Activated gamma-delta T cell treated with Interleukin-2 at 50 U/mL for 16 hours (primary cell): ENCODE results near the gene ABAT.
"Not testable (repeated sequence)": the region's sequence is repeated elsewhere in the genome, so short reads cannot be mapped to it uniquely, and the experiment has no call there.

Source experiments
- DNase-seq: peaks from one replicate; pipeline ENCODE4 v3.0.0-alpha.2; 2020

ABAT gene

DNA sequence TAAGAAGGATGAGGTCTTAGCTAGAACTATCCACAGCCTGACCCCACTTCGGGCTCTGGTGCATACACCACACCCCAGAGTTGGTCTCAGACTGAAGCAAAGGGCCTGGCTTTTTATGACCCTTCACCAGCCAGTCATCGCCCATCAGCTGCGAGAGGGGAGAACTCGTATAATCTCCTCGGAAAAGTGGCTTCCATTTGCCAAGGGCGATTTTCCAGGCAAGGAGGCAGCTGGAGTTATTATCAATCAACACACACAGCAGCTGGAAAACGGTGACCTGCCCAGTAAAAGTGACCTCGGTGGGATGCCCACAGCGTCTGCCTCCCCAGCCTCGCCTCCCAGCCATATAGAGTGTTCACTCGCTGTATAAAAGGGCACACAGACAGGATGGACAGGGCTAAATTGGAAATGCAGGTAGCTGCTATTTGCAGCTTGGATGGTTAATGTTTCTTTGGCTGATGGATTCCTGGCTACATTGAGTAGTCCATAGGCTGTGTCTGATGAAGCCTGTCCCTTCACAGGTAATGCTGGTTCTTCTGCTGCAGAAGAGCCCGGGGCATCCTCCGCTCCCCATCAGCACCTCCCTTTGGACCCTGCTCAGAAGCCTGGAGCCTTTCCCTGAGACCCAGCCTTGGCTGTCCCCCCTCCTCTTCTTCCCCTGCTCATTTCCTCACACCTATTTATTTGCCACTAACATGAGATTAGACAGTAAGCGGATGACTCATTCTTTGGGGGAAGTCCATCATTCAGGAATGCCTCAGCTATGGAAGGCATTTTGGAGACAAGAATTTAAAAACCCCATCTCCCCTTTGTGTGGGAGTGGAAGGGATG is 77.3 kb downstream of the ABAT start:
- DNase-seq: no peak

DNA sequence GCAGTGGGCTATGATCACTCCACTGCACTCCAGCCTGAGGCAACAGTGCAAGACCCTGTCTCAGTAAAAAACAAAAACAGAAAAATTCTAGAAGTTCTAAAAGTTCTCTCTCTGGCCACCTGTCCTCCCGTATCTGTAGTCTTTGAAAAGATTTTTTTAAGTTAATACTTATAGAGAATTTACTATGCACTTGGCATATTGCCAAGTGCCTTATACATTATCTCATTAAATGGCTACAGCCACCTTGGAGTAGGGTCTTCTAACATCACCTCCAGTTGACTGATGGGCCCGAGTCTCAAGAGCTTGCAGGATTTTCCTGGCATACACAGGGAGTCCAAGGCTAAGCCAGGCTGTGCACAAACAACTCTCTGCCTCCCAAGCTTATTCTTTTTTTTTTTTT is 78.3 kb downstream of the ABAT start:
- no peak for DNase-seq

GRCh38 chr16:8753416-8754054 is 79.1 kb downstream of the ABAT start:
- no peak for DNase-seq

DNA sequence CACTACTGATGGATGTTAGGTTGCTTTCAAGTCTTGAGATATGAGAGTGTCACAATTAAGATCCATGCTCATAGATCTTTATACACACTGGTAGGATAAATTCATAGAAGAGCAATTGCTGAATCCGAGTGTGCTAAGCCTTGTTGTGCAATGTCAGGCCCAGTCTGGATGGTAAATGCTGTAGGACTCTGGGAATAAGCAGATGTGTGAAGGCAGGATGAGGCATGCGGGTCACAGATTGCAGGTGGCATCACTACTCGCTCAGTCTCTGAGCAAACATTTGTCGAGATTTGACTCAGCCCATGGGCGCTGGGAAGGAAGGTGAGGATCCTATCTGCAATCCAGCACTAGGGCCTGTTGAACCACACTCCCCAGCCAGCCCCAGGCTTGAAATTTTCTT is 82.3 kb downstream of the ABAT start:
- no peak for DNase-seq

DNA sequence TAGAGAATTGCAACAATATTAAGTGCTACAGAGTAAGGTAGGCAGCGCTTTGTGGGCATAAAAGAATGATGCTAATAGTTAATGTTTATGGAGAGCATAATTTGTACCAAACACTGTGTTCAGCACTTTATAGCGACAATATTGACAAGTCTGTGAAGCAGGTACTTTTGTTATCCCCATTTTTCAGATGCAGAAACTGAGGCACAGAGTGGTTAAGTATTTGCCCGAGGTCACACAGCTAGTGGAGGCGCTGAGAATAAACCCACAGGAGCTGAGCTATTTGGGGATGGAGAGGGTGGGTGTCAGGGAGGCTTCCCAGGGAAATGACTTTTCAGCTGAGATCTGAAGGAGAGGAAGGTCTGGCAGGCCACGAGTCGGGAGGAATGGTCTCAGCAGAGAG is 83.6 kb downstream of the ABAT start:
- no peak for DNase-seq

DNA sequence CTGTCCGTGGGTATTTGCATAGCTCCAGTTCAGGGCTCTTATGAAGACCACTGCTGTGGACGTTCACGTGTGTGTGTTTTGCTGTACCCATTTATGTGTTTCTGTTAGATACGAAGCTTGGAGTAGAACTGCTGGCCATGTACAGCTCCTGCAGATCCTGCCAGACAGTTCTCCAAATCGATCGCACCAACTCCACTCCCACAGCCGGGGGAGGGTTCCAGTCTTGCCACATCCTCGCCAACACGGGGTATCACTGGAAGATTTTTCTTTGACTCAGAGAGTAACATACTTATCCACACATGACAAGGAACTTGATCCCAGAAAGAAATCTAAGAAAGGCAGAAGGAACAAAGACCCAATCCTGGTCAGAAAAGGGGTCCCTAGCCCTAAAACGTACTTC is 85.6 kb downstream of the ABAT start:
- DNase-seq: no peak

DNA sequence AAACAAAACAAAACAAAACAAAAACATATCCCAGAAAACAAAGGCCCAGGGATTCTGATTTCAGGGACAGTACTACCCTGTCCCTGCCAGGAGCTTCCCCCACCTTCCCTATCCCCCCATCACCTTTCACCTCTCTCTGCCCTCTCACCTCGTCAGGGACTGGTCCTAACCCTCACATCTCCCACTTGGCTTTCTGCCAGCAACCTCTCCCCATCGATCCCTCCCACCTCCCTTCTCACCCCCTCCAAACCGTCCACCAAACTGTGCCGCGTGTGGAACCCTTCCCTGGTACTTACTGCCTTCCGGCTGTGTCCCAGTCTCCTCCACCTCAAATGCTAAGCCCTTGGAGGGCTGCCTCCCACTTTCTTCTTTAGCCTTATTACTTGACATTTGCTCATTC is 86.7 kb downstream of the ABAT start:
- DNase-seq: no peak

- DNase-seq: no peak
These were observed 87.8 kb downstream of the ABAT start for GRCh38 chr16:8762254-8762653.

DNA sequence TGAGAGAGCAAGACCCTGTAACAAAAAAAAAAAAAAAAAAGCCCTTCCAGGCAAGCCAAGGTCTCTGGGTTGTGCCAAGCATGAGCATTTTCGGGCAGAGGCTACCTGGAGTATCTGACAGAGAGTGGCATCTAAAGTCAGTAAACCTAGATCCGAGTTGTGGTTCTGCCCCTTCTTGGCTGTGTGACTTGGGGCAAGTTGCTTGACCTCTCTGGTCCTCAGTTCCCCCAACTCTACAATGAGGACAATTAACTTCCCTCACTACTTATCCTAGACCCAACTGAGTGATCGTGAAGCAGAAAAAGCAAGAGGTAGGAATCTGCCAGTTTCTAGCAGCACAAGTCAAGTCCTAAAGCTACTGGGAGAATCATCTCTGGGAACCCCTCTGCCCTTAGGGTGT is 88.7 kb downstream of the ABAT start:
- no peak for DNase-seq

- no peak for DNase-seq
These were observed 89.5 kb downstream of the ABAT start for GRCh38 chr16:8763899-8764298.

DNA sequence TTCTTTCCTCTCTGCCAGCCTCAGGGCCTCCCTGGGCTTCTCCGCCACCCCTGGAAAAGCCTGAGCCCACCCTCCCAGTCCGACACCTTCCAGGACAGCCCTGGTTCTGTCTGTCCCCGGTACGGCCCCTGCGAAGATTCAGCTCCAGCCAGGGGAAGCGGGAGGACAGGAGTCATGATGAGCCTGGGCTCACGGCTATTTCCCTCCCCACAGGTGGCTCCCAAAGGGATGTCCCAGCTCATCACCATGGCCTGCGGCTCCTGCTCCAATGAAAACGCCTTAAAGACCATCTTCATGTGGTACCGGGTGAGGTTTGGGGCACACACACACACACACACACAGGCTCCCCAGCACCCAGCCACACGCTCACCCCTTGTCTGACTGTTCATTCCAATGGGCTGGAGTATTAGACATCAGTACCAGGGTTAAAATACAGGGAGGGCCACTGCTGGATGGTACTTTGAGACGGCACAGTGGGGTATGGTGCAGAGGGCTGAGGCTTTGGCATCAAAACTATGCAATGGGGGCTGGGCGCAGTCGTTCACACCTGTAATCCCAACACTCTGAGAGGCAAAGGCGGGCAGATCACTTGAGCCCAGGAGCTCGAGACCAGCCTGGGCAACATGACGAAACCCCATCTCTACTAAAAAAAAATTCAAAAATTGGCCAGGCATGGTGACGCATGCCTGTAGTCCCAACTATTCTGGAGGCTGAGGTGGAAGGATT is 90.3 kb downstream of the ABAT start:
- no peak for DNase-seq

DNA sequence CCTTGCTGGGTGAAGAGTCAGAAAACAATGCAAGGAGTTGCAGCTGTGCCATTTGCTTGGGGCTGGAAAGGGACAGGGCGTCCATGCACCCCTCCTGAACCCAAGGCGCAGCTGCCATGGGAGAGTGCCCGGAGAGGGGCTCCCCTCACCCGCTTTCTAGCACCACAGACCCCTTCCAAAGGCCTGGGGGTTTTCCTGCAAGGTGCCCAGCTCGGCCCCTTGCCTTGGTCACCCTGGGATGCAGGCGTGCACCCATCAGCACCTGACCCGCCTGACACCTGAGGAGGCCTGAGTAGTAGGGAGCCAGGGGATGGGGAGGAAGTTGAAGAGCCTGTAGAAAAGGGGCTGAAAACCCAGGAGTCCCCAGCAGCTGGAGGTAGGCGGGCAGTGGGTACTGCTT is 92.8 kb downstream of the ABAT start:
- no peak for DNase-seq

- DNase-seq: no peak
These were observed 93.9 kb downstream of the ABAT start for GRCh38 chr16:8768283-8768682.

DNA sequence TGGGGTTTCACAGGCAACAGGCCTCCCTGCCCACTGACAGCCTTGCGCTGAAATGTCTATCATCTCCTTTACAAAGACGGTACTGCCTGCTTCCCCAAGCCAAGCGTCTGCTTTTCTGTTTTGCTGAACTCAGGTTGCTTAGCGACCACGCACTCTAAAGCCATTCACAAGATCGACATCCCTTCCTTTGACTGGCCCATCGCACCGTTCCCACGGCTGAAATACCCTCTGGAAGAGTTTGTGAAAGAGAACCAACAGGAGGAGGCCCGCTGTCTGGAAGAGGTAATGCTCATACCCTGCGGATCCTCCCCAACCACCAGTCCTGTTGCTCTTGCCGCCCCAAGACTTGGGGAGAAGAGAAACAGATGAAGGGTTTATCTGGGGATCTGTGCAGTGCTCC is 94.3 kb downstream of the ABAT start:
- no peak for DNase-seq

- no peak for DNase-seq
These were observed 99.1 kb downstream of the ABAT start for GRCh38 chr16:8773537-8773936.

GRCh38 chr16:8774208-8774607 is 99.8 kb downstream of the ABAT start:
- DNase-seq: no peak

DNA sequence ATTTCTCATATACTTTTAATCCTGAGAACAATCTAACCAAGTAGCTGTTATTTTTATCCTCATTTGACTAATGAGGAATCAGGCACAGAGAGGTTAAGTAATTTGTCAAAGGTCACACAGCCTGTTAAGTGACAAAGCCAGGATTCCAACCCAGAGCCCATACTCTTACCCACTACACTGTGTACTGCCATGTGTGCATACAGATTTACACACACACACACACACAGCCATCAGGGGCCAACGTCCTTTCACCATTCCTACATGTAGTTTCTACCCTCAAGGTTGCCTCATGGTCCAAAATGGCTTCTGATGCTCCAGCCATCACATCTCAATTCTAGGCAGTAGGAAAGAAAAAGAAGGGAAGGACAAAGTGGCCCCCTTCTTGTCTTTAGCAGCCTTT is 100.9 kb downstream of the ABAT start:
- no peak for DNase-seq

- DNase-seq: no peak
These were observed 101.7 kb downstream of the ABAT start for GRCh38 chr16:8776129-8776584.

DNA sequence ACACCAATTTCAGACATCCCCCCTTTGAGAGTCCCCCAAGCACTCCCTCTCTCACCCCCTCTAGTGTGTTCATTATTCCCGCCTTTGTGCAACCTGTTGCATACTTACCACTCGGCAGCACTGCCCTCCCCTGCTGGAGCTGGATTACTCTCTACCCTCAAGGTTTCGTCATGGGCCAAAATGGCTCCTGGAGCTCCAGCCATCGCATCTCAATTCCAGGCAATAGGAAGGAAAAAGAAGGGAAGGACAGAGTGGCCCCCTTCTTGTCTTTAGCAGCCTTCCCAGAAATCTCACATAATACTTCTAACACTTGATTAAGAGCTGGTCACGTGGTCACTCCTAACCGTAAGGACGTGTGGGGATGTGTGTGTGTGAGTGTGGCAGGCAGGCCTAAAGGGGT is 102.8 kb downstream of the ABAT start:
- no peak for DNase-seq

DNA sequence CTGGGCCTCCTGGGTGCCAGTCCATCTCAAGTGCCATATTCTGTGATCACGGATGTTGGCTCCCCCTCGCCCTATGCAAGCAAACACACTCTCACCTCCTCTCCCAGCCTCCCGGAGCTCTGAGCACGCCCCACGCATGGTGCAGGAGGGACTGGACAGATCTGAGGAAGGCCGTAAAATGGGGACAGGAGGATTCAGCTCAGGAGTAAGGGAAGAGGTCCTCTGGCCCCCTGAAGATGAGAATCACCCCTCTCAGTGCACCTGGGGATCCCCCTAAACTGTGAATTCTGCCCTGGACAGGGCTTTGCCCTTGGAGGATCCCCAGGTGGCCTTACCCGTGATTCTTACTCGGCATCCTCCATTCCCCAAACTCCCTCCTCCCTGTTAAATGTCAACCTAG is 107.4 kb downstream of the ABAT start:
- no peak for DNase-seq

GRCh38 chr16:8782673-8783072 is 108.3 kb downstream of the ABAT start:
- no peak for DNase-seq

- DNase-seq: no peak
These were observed 111.0 kb downstream of the ABAT start for GRCh38 chr16:8785408-8785807.

DNA sequence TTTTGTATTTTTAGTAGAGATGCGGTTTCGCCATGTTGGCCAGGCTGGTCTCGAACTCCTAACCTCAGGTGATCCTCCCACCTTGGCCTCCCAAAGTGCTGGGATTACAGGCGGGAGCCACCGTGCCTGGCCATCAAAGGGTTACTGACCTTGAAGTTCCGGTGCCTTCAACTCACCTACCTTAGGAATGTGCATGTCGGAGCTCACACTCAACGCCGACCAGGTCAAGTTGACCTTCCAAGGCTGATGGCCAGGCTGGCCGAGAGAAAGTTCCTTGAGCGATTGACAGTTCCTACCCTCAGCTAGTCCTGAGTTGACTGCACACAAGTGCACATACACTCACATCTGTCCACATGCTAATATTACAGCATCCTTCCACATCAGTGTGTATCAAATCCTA is 111.9 kb downstream of the ABAT start:
- DNase-seq: not testable (repeated sequence)

DNA sequence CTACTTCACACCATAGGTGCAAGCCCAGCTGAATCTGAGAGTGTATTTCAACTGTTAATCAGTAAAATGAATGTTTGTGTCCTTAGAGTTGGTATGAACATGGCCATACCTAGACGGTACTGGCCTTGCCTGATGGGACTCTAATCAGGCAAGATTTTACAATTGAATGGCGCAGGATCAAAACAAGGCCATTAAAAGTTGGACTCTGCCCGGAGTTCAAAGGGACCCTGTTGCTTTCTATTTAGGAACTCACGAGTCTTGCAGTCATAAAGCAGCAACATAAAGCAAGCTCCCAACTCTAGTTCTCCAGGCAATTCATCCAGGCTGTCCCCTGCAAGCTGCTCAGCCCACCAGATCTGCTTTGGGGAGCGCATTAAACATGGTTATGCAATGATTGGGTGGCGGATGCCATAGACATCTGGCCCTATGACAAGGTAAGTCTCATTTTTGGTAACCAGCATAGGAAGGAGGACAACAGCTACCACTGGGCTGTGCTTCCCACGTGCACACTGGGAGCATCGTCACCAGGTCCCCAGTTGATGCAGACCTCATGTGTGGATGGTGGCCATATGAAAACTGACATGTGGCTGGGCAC is 114.3 kb downstream of the ABAT start:
- no peak for DNase-seq
